ENCODE data around the gene RAD23A. TPM values are rescaled to one million over a fixed set of nuclear protein-coding genes. Genes with fewer than 3 reads are reported as not detected.
"Not testable (repeated sequence)": the region's sequence is repeated elsewhere in the genome, so short reads cannot be mapped to it uniquely, and the experiment has no call there.

RAD23A gene
- total and polyA plus RNA-seq, 2 experiments from 2014 or later: 107 to 177 TPM

- DNase-seq: peak; percentile 32
- Histone ChIP-seq H3K4me1 (ENCODE audit: insufficient read depth) (peaks cover 19% of the 10 kb centered on the region), H3K36me3 (ENCODE audit: low read depth) (peaks cover 13% of the 10 kb centered on the region; the same call in 1 of the 2 replicates), H3K4me2 (ENCODE audit: unreplicated experiment) (peak overlapping the region; percentile 78), H3K9me3 (ENCODE audit: low read depth) (no peaks in the 10 kb centered on the region), H3K4me3 (peak overlapping the region; percentile 79), H2AFZ (peak overlapping the region; percentile 85; the same call in 1 of the 2 replicates), H3K79me2 (ENCODE audit: insufficient read depth) (peaks cover 67% of the 10 kb centered on the region), H3K27me3 (replicated peaks; ENCODE audit: insufficient read depth) (no peaks in the 10 kb centered on the region), H3K9me2 (ENCODE audit: insufficient read depth) (no peaks in the 10 kb centered on the region), H3K9ac (peak overlapping the region; percentile 91), H4K20me1 (ENCODE audit: insufficient read depth) (no peaks in the 10 kb centered on the region), H3K27ac (peak overlapping the region; percentile 99), H3F3A (ENCODE audit: insufficient read depth) (peaks cover 45% of the 10 kb centered on the region)
- in situ Hi-C loops (cut with MboI): loop anchor here (25.0 kb wide), 1 partner anchor 631 kb away; no protein-coding TSS in a partner anchor
- TF ChIP-seq EZH2phosphoT487 (IDR thresholded peaks at IDR 0.05; ENCODE audit: insufficient read depth, low read depth): no peak
- 27 to 31% methylated on average over 12 of the region's 12 CpGs for WGBS, 2 experiments (ENCODE audit: low coverage in 1 of 2, low lambda C conversion rate in 2 of 2, missing lambda C conversion rate in 2 of 2)
These were observed 10.3 kb downstream of the RAD23A start for GRCh38 chr19:12955996-12956395.

- Histone ChIP-seq H3K4me1 (ENCODE audit: insufficient read depth) (peaks cover 19% of the 10 kb centered on the region), H3K9me3 (ENCODE audit: low read depth) (no peaks in the 10 kb centered on the region), H3K79me2 (ENCODE audit: insufficient read depth) (peaks cover 59% of the 10 kb centered on the region), H3K27me3 (replicated peaks; ENCODE audit: insufficient read depth) (no peaks in the 10 kb centered on the region), H3K4me3 (peak within 1 kb of the TSS; percentile 79), H2AFZ (peak within 1 kb of the TSS; percentile 85), H3F3A (ENCODE audit: insufficient read depth) (peaks cover 40% of the 10 kb centered on the region), H3K9ac (peak within 1 kb of the TSS; percentile 91), H3K9me2 (ENCODE audit: insufficient read depth) (no peaks in the 10 kb centered on the region), H4K20me1 (ENCODE audit: insufficient read depth) (no peaks in the 10 kb centered on the region), H3K36me3 (ENCODE audit: low read depth) (peaks cover 9% of the 10 kb centered on the region; the same call in 1 of the 2 replicates), H3K4me2 (ENCODE audit: unreplicated experiment) (peak within 1 kb of the TSS; percentile 78), H3K27ac (peak within 1 kb of the TSS; percentile 99)
- WGBS, 2 experiments (ENCODE audit: low coverage in 1 of 2, low lambda C conversion rate in 2 of 2, missing lambda C conversion rate in 2 of 2): 3 to 4% methylated on average over 62 to 82 of the region's 84 CpGs
- TF ChIP-seq EZH2phosphoT487 (IDR thresholded peaks at IDR 0.05; ENCODE audit: insufficient read depth, low read depth) (no peak), EZH2 (IDR thresholded peaks at IDR 0.05; ENCODE audit: insufficient read depth, poor library complexity, severe bottlenecking) (no peak)
- DNase-seq: peak; percentile 90
- in situ Hi-C loops (cut with MboI): loop anchor here (25.0 kb wide), 1 partner anchor 631 kb away; no protein-coding TSS in a partner anchor
These were observed 11.1 kb downstream of the RAD23A start, which contains the start of gene GADD45GIP1 for GRCh38 chr19:12956446-12957388. TSS of gene GADD45GIP1 (minus strand) at chr19:12957223. CDS start at chr19:12957212, 11 bp downstream.

- H4K20me1 ChIP-seq (ENCODE audit: insufficient read depth): not testable (repeated sequence)
- in situ Hi-C loops (cut with MboI): loop anchor here (25.0 kb wide), 1 partner anchor 630 kb away; no protein-coding TSS in a partner anchor
- 51 to 55% methylated on average over 29 to 31 of the region's 31 CpGs for WGBS, 2 experiments (ENCODE audit: low coverage in 1 of 2, low lambda C conversion rate in 2 of 2, missing lambda C conversion rate in 2 of 2)
These were observed 11.8 kb downstream of the RAD23A start for GRCh38 chr19:12957389-12957952.

GRCh38 chr19:12959481-12959880, 13.8 kb downstream of the RAD23A start:
- in situ Hi-C loops (cut with MboI): loop anchor here (25.0 kb wide), 1 partner anchor 628 kb away; no protein-coding TSS in a partner anchor
- Histone ChIP-seq H3K9ac (no peak overlapping the region), H3K9me3 (ENCODE audit: low read depth) (no peaks in the 10 kb centered on the region), H3K27ac (no peak overlapping the region), H3K4me3 (no peak overlapping the region), H3K36me3 (ENCODE audit: low read depth) (no peaks in the 10 kb centered on the region), H3K4me1 (ENCODE audit: insufficient read depth) (no peaks in the 10 kb centered on the region; the same call in 1 of the 2 replicates), H2AFZ (no peak overlapping the region), H3K79me2 (ENCODE audit: insufficient read depth) (peaks cover 36% of the 10 kb centered on the region), H3F3A (ENCODE audit: insufficient read depth) (peaks cover 17% of the 10 kb centered on the region), H3K4me2 (ENCODE audit: unreplicated experiment) (no peak overlapping the region), H3K27me3 (replicated peaks; ENCODE audit: insufficient read depth) (no peaks in the 10 kb centered on the region), H4K20me1 (ENCODE audit: insufficient read depth) (no peaks in the 10 kb centered on the region), H3K9me2 (ENCODE audit: insufficient read depth) (no peaks in the 10 kb centered on the region)
- TF ChIP-seq EZH2phosphoT487 (IDR thresholded peaks at IDR 0.05; ENCODE audit: insufficient read depth, low read depth) (no peak), EZH2 (IDR thresholded peaks at IDR 0.05; ENCODE audit: insufficient read depth, poor library complexity, severe bottlenecking) (no peak)
- WGBS, 2 experiments (ENCODE audit: low coverage in 1 of 2, low lambda C conversion rate in 2 of 2, missing lambda C conversion rate in 2 of 2): 74 to 78% methylated on average over 6 of the region's 6 CpGs
- no peak for DNase-seq

More at GRCh38 chr19:12957389-12957952, 11.8 kb downstream of the RAD23A start:
- Histone ChIP-seq H3K79me2 (ENCODE audit: insufficient read depth) (peaks cover 52% of the 10 kb centered on the region), H3K27ac (peak overlapping the region; percentile 99), H3K9ac (peak overlapping the region; percentile 91), H3K4me2 (ENCODE audit: unreplicated experiment) (peak overlapping the region; percentile 78), H3K4me3 (peak overlapping the region; percentile 79), H3F3A (ENCODE audit: insufficient read depth) (peaks cover 32% of the 10 kb centered on the region), H3K4me1 (ENCODE audit: insufficient read depth) (peaks cover 14% of the 10 kb centered on the region), H2AFZ (peak overlapping the region; percentile 85)
- not testable (repeated sequence) for H3K9me3 ChIP-seq (ENCODE audit: low read depth); H3K36me3 ChIP-seq (ENCODE audit: low read depth); H3K27me3 ChIP-seq (replicated peaks; ENCODE audit: insufficient read depth); DNase-seq; H3K9me2 ChIP-seq (ENCODE audit: insufficient read depth)

Measured in GM23248 (cell line).